ENCODE data around the gene PSME4.
"Not testable (repeated sequence)": the region's sequence is repeated elsewhere in the genome, so short reads cannot be mapped to it uniquely, and the experiment has no call there.

The PSME4 gene

GRCh38 chr2:53854678-53855077 is 116.1 kb downstream of the PSME4 start:
- Histone ChIP-seq H3K18ac (ENCODE audit: low read length) (no peak overlapping the region), H3K9ac (ENCODE audit: low read length) (no peak overlapping the region), H4K5ac (ENCODE audit: low read length) (no peak overlapping the region), H2AK5ac (ENCODE audit: low read length) (no peak overlapping the region), H3K4ac (ENCODE audit: low read depth, low read length) (no peak overlapping the region), H3K56ac (ENCODE audit: low read length) (no peak overlapping the region), H3K4me2 (ENCODE audit: low read length) (no peak overlapping the region), H2BK15ac (replicated peaks; ENCODE audit: low read depth) (no peak overlapping the region), H2BK120ac (ENCODE audit: low read depth, low read length) (no peak overlapping the region), H3K79me2 (ENCODE audit: control insufficient read depth, insufficient read depth, low read length) (no peaks in the 10 kb centered on the region), H4K8ac (ENCODE audit: low read depth, low read length) (no peak overlapping the region), H2BK5ac (ENCODE audit: low read length) (no peak overlapping the region), H3K4me1 (ENCODE audit: control insufficient read depth, low read depth, low read length) (no peaks in the 10 kb centered on the region), H3K36me3 (ENCODE audit: control insufficient read depth, insufficient read depth, low read length) (peaks cover 7% of the 10 kb centered on the region), H3K27me3 (ENCODE audit: insufficient read depth, low read length, poor library complexity) (no peaks in the 10 kb centered on the region), H3K23ac (ENCODE audit: low read length) (no peak overlapping the region), H3K4me3 (ENCODE audit: low read length) (no peak overlapping the region), H3K27ac (ENCODE audit: low read depth, low read length) (no peak overlapping the region), H3K79me1 (ENCODE audit: low read length) (no peaks in the 10 kb centered on the region)
- no peak for DNase-seq
- WGBS (ENCODE audit: extremely low coverage, insufficient coverage, low lambda C conversion rate): no CpG with 5 or more reads among the region's 2 CpGs

- Histone ChIP-seq H4K5ac (ENCODE audit: low read length) (no peak overlapping the region), H3K27ac (ENCODE audit: low read depth, low read length) (no peak overlapping the region), H3K9ac (ENCODE audit: low read length) (no peak overlapping the region), H3K36me3 (ENCODE audit: control insufficient read depth, insufficient read depth, low read length) (peaks cover 7% of the 10 kb centered on the region), H3K4me3 (ENCODE audit: low read length) (no peak overlapping the region), H3K18ac (ENCODE audit: low read length) (no peak overlapping the region), H3K27me3 (ENCODE audit: insufficient read depth, low read length, poor library complexity) (no peaks in the 10 kb centered on the region), H2BK120ac (ENCODE audit: low read depth, low read length) (no peak overlapping the region), H3K79me2 (ENCODE audit: control insufficient read depth, insufficient read depth, low read length) (no peaks in the 10 kb centered on the region), H2AK5ac (ENCODE audit: low read length) (no peak overlapping the region), H3K79me1 (ENCODE audit: low read length) (no peaks in the 10 kb centered on the region), H2BK5ac (ENCODE audit: low read length) (no peak overlapping the region), H2BK15ac (replicated peaks; ENCODE audit: low read depth) (no peak overlapping the region), H3K56ac (ENCODE audit: low read length) (no peak overlapping the region), H3K4me1 (ENCODE audit: control insufficient read depth, low read depth, low read length) (no peaks in the 10 kb centered on the region), H3K23ac (ENCODE audit: low read length) (no peak overlapping the region), H4K8ac (ENCODE audit: low read depth, low read length) (no peak overlapping the region), H3K4me2 (ENCODE audit: low read length) (no peak overlapping the region), H3K4ac (ENCODE audit: low read depth, low read length) (no peak overlapping the region)
- DNase-seq: no peak
- WGBS (ENCODE audit: extremely low coverage, insufficient coverage, low lambda C conversion rate): 100% methylated on average over 1 of the region's 4 CpGs
Observed at GRCh38 chr2:53852532-53852931, 118.3 kb downstream of the PSME4 start.

- not testable (repeated sequence) for H3K23ac ChIP-seq (ENCODE audit: low read length); H2AK5ac ChIP-seq (ENCODE audit: low read length); H3K4me3 ChIP-seq (ENCODE audit: low read length); H3K4me1 ChIP-seq (ENCODE audit: control insufficient read depth, low read depth, low read length); H3K36me3 ChIP-seq (ENCODE audit: control insufficient read depth, insufficient read depth, low read length); H3K9ac ChIP-seq (ENCODE audit: low read length); H2BK120ac ChIP-seq (ENCODE audit: low read depth, low read length); H3K18ac ChIP-seq (ENCODE audit: low read length); H2BK15ac ChIP-seq (replicated peaks; ENCODE audit: low read depth); H2BK5ac ChIP-seq (ENCODE audit: low read length); H4K5ac ChIP-seq (ENCODE audit: low read length); H3K4me2 ChIP-seq (ENCODE audit: low read length); DNase-seq; H3K27ac ChIP-seq (ENCODE audit: low read depth, low read length); H3K27me3 ChIP-seq (ENCODE audit: insufficient read depth, low read length, poor library complexity); H3K79me1 ChIP-seq (ENCODE audit: low read length); H3K4ac ChIP-seq (ENCODE audit: low read depth, low read length); H3K79me2 ChIP-seq (ENCODE audit: control insufficient read depth, insufficient read depth, low read length); H3K56ac ChIP-seq (ENCODE audit: low read length); H4K8ac ChIP-seq (ENCODE audit: low read depth, low read length)
- no CpG with 5 or more reads among the region's 9 CpGs for WGBS (ENCODE audit: extremely low coverage, insufficient coverage, low lambda C conversion rate)
Observed at GRCh38 chr2:53851052-53851757, 119.6 kb downstream of the PSME4 start.

- no peak overlapping the region for H3K4me3 ChIP-seq (ENCODE audit: low read length)
- H3K27me3 ChIP-seq (ENCODE audit: insufficient read depth, low read length, poor library complexity): no peaks in the 10 kb centered on the region
- H3K23ac ChIP-seq (ENCODE audit: low read length): no peak overlapping the region
- DNase-seq: no peak
- no peak overlapping the region for H3K18ac ChIP-seq (ENCODE audit: low read length)
- WGBS (ENCODE audit: extremely low coverage, insufficient coverage, low lambda C conversion rate): 100% methylated on average over 1 of the region's 2 CpGs
- no peak overlapping the region for H3K9ac ChIP-seq (ENCODE audit: low read length)
- no peak overlapping the region for H2BK5ac ChIP-seq (ENCODE audit: low read length)
- H4K5ac ChIP-seq (ENCODE audit: low read length): no peak overlapping the region
- no peaks in the 10 kb centered on the region for H3K4me1 ChIP-seq (ENCODE audit: control insufficient read depth, low read depth, low read length)
- H3K4ac ChIP-seq (ENCODE audit: low read depth, low read length): no peak overlapping the region
- no peak overlapping the region for H2BK120ac ChIP-seq (ENCODE audit: low read depth, low read length)
- H4K8ac ChIP-seq (ENCODE audit: low read depth, low read length): no peak overlapping the region
- no peak overlapping the region for H3K27ac ChIP-seq (ENCODE audit: low read depth, low read length)
- no peaks in the 10 kb centered on the region for H3K36me3 ChIP-seq (ENCODE audit: control insufficient read depth, insufficient read depth, low read length)
- H3K56ac ChIP-seq (ENCODE audit: low read length): no peak overlapping the region
- H3K4me2 ChIP-seq (ENCODE audit: low read length): no peak overlapping the region
- no peaks in the 10 kb centered on the region for H3K79me2 ChIP-seq (ENCODE audit: control insufficient read depth, insufficient read depth, low read length)
- H3K79me1 ChIP-seq (ENCODE audit: low read length): no peaks in the 10 kb centered on the region
- no peak overlapping the region for H2BK15ac ChIP-seq (replicated peaks; ENCODE audit: low read depth)
- H2AK5ac ChIP-seq (ENCODE audit: low read length): no peak overlapping the region
Observed at GRCh38 chr2:53848062-53848461, 122.7 kb downstream of the PSME4 start.

GRCh38 chr2:53843595-53843994 is 127.2 kb downstream of the PSME4 start:
- no peak overlapping the region for H3K23ac ChIP-seq (ENCODE audit: low read length)
- H4K8ac ChIP-seq (ENCODE audit: low read depth, low read length): no peak overlapping the region
- no peaks in the 10 kb centered on the region for H3K79me1 ChIP-seq (ENCODE audit: low read length)
- no peak overlapping the region for H3K4ac ChIP-seq (ENCODE audit: low read depth, low read length)
- DNase-seq: no peak
- H3K9ac ChIP-seq (ENCODE audit: low read length): no peak overlapping the region
- no peak overlapping the region for H3K56ac ChIP-seq (ENCODE audit: low read length)
- H2BK120ac ChIP-seq (ENCODE audit: low read depth, low read length): no peak overlapping the region
- H3K27me3 ChIP-seq (ENCODE audit: insufficient read depth, low read length, poor library complexity): no peaks in the 10 kb centered on the region
- no peak overlapping the region for H4K5ac ChIP-seq (ENCODE audit: low read length)
- H2AK5ac ChIP-seq (ENCODE audit: low read length): no peak overlapping the region
- no CpG with 5 or more reads among the region's 2 CpGs for WGBS (ENCODE audit: extremely low coverage, insufficient coverage, low lambda C conversion rate)
- no peak overlapping the region for H3K4me3 ChIP-seq (ENCODE audit: low read length)
- no peaks in the 10 kb centered on the region for H3K79me2 ChIP-seq (ENCODE audit: control insufficient read depth, insufficient read depth, low read length)
- H3K18ac ChIP-seq (ENCODE audit: low read length): no peak overlapping the region
- H3K36me3 ChIP-seq (ENCODE audit: control insufficient read depth, insufficient read depth, low read length): no peaks in the 10 kb centered on the region
- no peak overlapping the region for H2BK5ac ChIP-seq (ENCODE audit: low read length)
- H2BK15ac ChIP-seq (replicated peaks; ENCODE audit: low read depth): no peak overlapping the region
- H3K4me1 ChIP-seq (ENCODE audit: control insufficient read depth, low read depth, low read length): no peaks in the 10 kb centered on the region
- no peak overlapping the region for H3K4me2 ChIP-seq (ENCODE audit: low read length)
- H3K27ac ChIP-seq (ENCODE audit: low read depth, low read length): no peak overlapping the region

- no peak overlapping the region for H2BK120ac ChIP-seq (ENCODE audit: low read depth, low read length)
- H3K4me2 ChIP-seq (ENCODE audit: low read length): no peak overlapping the region
- H2BK5ac ChIP-seq (ENCODE audit: low read length): no peak overlapping the region
- no peak overlapping the region for H3K4ac ChIP-seq (ENCODE audit: low read depth, low read length)
- H3K56ac ChIP-seq (ENCODE audit: low read length): no peak overlapping the region
- H4K5ac ChIP-seq (ENCODE audit: low read length): no peak overlapping the region
- no peak overlapping the region for H3K23ac ChIP-seq (ENCODE audit: low read length)
- no peak overlapping the region for H3K4me3 ChIP-seq (ENCODE audit: low read length)
- no CpG with 5 or more reads among the region's 3 CpGs for WGBS (ENCODE audit: extremely low coverage, insufficient coverage, low lambda C conversion rate)
- H3K27me3 ChIP-seq (ENCODE audit: insufficient read depth, low read length, poor library complexity): no peaks in the 10 kb centered on the region
- no peak overlapping the region for H3K9ac ChIP-seq (ENCODE audit: low read length)
- no peak for DNase-seq
- H4K8ac ChIP-seq (ENCODE audit: low read depth, low read length): no peak overlapping the region
- no peaks in the 10 kb centered on the region for H3K79me1 ChIP-seq (ENCODE audit: low read length)
- no peak overlapping the region for H3K27ac ChIP-seq (ENCODE audit: low read depth, low read length)
- no peak overlapping the region for H2AK5ac ChIP-seq (ENCODE audit: low read length)
- H3K79me2 ChIP-seq (ENCODE audit: control insufficient read depth, insufficient read depth, low read length): no peaks in the 10 kb centered on the region
- H2BK15ac ChIP-seq (replicated peaks; ENCODE audit: low read depth): no peak overlapping the region
- H3K18ac ChIP-seq (ENCODE audit: low read length): no peak overlapping the region
- H3K4me1 ChIP-seq (ENCODE audit: control insufficient read depth, low read depth, low read length): no peaks in the 10 kb centered on the region
- H3K36me3 ChIP-seq (ENCODE audit: control insufficient read depth, insufficient read depth, low read length): no peaks in the 10 kb centered on the region
Observed at GRCh38 chr2:53842891-53843290, 127.9 kb downstream of the PSME4 start.
